ENCODE measurements around the gene ATPAF1.
A peak's percentile ranks its signal among the peaks of the same experiment; 100 is the strongest.

Gene ATPAF1

GRCh38 chr1:46612937-46613660, 55.1 kb downstream of the ATPAF1 start:
- in situ Hi-C loops (cut with MboI; ENCODE audit: low sequenced_read_pairs, unreplicated experiment) = no loop called here
- no peak for DNase-seq (ENCODE audit: low spot score)
- TF ChIP-seq, protein P1, sequence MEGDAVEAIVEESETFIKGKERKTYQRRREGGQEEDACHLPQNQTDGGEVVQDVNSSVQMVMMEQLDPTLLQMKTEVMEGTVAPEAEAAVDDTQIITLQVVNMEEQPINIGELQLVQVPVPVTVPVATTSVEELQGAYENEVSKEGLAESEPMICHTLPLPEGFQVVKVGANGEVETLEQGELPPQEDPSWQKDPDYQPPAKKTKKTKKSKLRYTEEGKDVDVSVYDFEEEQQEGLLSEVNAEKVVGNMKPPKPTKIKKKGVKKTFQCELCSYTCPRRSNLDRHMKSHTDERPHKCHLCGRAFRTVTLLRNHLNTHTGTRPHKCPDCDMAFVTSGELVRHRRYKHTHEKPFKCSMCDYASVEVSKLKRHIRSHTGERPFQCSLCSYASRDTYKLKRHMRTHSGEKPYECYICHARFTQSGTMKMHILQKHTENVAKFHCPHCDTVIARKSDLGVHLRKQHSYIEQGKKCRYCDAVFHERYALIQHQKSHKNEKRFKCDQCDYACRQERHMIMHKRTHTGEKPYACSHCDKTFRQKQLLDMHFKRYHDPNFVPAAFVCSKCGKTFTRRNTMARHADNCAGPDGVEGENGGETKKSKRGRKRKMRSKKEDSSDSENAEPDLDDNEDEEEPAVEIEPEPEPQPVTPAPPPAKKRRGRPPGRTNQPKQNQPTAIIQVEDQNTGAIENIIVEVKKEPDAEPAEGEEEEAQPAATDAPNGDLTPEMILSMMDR (IDR thresholded peaks at IDR 0.05; ENCODE audit: borderline replicate concordance, control extremely low read depth, extremely low read depth, insufficient read depth, missing control alignments) = no peak

DNA sequence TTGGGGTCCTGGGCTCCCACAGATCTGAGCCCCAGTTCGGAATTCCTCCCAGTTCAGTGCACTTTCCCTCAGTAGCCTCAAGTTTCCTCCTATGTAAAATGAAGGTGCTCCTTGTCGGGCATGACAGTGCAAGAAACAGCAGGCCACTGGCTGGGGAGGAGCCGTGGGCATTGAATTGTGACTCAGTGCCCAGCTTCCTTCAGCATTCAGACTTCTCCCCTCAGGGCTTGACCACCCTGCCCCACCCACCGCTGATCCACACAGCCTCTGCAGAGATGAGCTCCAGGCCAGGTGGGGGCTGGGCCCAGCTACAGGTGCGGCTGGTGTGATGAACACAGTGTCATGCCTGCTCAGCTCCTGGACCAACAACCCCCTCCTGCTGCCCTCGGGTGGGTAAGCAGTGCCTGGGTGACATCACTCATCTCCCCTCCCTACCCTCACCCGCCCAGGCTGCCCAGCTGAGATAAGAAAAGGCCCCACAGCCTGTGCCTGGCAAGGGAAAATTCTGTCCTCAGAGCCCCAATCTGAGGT, 56.4 kb downstream of the ATPAF1 start:
- no peak for DNase-seq (ENCODE audit: low spot score)
- TF ChIP-seq, protein P1 (IDR thresholded peaks at IDR 0.05; ENCODE audit: borderline replicate concordance, control extremely low read depth, extremely low read depth, insufficient read depth, missing control alignments) = no peak
- in situ Hi-C loops (cut with MboI; ENCODE audit: low sequenced_read_pairs, unreplicated experiment) = no loop called here

- in situ Hi-C loops (cut with MboI; ENCODE audit: low sequenced_read_pairs, unreplicated experiment) = no loop called here
- TF ChIP-seq, protein P1 (IDR thresholded peaks at IDR 0.05; ENCODE audit: borderline replicate concordance, control extremely low read depth, extremely low read depth, insufficient read depth, missing control alignments) = no peak
- no peak for DNase-seq (ENCODE audit: low spot score)
Observed at GRCh38 chr1:46607345-46608130, 60.6 kb downstream of the ATPAF1 start.

GRCh38 chr1:46606255-46606965, 61.8 kb downstream of the ATPAF1 start:
- TF ChIP-seq, protein P1 (IDR thresholded peaks at IDR 0.05; ENCODE audit: borderline replicate concordance, control extremely low read depth, extremely low read depth, insufficient read depth, missing control alignments) = no peak
- DNase-seq (ENCODE audit: low spot score) = no peak
- in situ Hi-C loops (cut with MboI; ENCODE audit: low sequenced_read_pairs, unreplicated experiment) = no loop called here

DNA sequence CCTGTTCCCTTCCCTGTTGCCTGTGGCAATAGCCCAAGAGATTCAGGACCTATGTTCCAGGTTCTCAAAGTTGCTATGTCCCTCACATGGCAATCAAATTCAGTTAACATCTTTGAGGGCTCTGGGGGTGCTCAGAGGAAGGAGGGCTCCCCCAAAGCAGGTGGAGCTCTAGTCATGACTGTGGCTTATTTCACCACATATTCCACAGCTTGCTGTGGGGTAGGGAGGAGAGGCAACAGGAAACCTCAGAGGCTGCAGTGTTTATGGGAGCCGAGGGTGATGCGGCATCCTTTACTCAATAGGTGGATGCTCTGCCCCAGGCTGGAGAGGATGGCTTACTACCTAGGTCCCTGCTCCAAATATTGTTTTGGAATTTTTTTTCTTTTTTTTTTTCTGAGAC, 62.9 kb downstream of the ATPAF1 start:
- no peak for DNase-seq (ENCODE audit: low spot score)
- in situ Hi-C loops (cut with MboI; ENCODE audit: low sequenced_read_pairs, unreplicated experiment) = no loop called here
- TF ChIP-seq, protein P1 (IDR thresholded peaks at IDR 0.05; ENCODE audit: borderline replicate concordance, control extremely low read depth, extremely low read depth, insufficient read depth, missing control alignments) = no peak

DNA sequence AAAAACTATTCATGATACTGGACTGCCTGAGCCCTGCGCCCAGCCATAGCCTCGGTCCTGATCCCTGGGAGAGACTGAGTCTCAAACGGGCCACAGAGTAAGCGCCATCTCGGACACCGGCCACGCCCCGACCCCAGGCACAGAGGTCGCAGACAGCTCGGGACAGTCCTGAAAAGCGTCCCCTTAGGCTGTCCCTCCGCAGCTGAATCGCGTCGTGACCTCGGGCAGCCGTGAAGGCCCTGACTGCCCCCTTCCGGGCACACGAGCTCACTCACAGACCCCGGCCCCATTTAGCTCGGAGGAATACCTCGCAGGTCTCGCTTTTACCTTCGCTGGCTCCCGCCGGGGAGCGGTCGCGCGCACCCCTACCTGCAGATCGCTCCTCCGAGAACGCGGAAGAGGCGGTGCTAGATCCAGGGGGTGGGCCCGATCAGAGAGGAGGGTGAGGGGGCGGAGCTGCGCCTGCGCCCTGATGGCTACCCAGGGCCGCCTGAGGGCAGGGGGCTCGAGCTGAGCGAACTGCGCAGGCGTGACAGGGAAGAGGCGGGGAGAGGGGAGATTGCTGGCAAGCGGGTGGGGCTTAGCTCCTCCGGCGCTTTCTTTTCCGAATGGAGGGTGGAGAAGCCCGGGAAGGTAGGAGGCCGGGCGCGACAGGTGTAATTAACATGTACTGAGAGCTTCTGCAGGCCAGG, 64.2 kb downstream of the ATPAF1 start, which contains the start of gene MKNK1:
Gene MKNK1 (minus strand): TSS at position 411 of the 692 bp plus-strand sequence. CDS start 20,941 bp downstream, outside the sequence.
- peak; percentile 100 for DNase-seq (ENCODE audit: low spot score)
- TF ChIP-seq, protein P1 (IDR thresholded peaks at IDR 0.05; ENCODE audit: borderline replicate concordance, control extremely low read depth, extremely low read depth, insufficient read depth, missing control alignments) = no peak
- in situ Hi-C loops (cut with MboI; ENCODE audit: low sequenced_read_pairs, unreplicated experiment) = no loop called here
